ENCODE results near the gene SEPTIN3.

GRCh38 chr22:41943661-41944209 is 25.5 kb upstream of the SEPTIN3 start:
- TF ChIP-seq CTCF (IDR thresholded peaks at IDR 0.05) (no peak), EZH2 (IDR thresholded peaks at IDR 0.05) (no peak), EZH2phosphoT487 (IDR thresholded peaks at IDR 0.05) (no peak)

Measured in neural progenitor cell (in vitro differentiated cells).